BLaER1 (cell line): ENCODE measurements around the gene GRIK3.

Source experiments
- H3K27ac ChIP-seq: shearing (Covaris generic); formaldehyde crosslinking; 2 replicates; pipeline ENCODE4 v1.8.1; 2022
- H3K27me3 ChIP-seq: shearing (Covaris generic); formaldehyde crosslinking; 2 replicates; pipeline ENCODE4 v1.8.1; 2022
- H3K36me3 ChIP-seq: shearing (Covaris generic); formaldehyde crosslinking; 2 replicates; pipeline ENCODE4 v1.8.1; 2022
- H3K4me1 ChIP-seq: shearing (Covaris generic); formaldehyde crosslinking; 2 replicates; pipeline ENCODE4 v1.8.1; 2022
- H3K4me2 ChIP-seq: shearing (Covaris generic); formaldehyde crosslinking; 2 replicates; pipeline ENCODE4 v1.8.1; 2022
- H3K4me3 ChIP-seq: shearing (Covaris generic); formaldehyde crosslinking; 2 replicates; pipeline ENCODE4 v1.8.1; 2022
- H3K9ac ChIP-seq: shearing (Covaris generic); formaldehyde crosslinking; 2 replicates; pipeline ENCODE4 v1.8.1; 2022
- H3K9me3 ChIP-seq: shearing (Covaris generic); formaldehyde crosslinking; 2 replicates; pipeline ENCODE4 v1.8.1; 2022
- H4K20me1 ChIP-seq: shearing (Covaris generic); formaldehyde crosslinking; 2 replicates; pipeline ENCODE4 v1.8.1; 2022
- Cebpa-rat ChIP-seq: shearing (Covaris generic); IDR thresholded peaks from 2 replicates; pipeline ENCODE4 v1.8.1; 2022

The GRIK3 gene

DNA sequence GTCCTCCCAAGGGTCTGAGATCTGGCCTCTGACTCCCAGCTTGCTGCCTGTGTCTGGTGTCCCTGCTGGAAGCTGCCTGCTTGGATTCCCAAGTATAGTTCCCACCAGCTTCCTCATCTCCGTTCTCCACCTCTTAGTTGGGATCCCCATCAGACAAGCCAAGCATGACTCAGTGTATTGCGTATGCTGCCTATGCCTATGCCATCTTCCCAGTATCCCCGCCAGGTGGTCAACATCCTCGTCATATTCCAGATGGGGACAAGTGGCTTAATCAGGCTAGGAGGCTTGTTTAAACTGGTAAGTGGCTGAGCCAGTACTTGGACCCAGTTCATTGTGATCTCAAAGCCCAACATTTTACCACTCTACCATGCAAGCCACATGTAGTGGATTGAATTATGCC lies 204.4 kb downstream of the GRIK3 start:
- Histone ChIP-seq H3K4me3 (no peak overlapping the region), H3K4me1 (peaks cover 54% of the 10 kb centered on the region), H3K9me3 (no peaks in the 10 kb centered on the region), H3K36me3 (no peaks in the 10 kb centered on the region), H3K27ac (no peak overlapping the region), H3K4me2 (no peak overlapping the region), H3K27me3 (no peaks in the 10 kb centered on the region), H4K20me1 (no peaks in the 10 kb centered on the region), H3K9ac (no peak overlapping the region)
- TF ChIP-seq Cebpa-rat, result no peak

DNA sequence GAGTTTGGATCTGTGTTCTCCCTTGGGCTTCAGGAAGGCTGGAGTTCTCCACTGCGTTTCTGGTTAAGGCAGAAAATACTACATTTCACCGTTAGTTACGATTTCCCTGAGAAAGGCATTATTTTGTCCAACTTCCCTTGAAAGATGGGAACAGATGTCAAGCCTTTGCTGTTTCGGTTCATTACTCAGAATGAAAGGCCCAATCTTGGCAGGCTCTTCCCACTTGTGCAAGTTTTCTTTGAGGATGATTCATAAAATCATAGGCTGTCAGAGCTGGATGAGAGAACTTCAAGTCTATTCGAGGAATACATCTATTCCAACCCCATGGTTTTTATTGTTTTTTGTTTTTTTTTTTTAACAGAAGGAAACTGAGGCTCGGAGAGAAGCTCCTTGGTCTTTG lies 205.2 kb downstream of the GRIK3 start:
- H3K9me3 ChIP-seq, result no peaks in the 10 kb centered on the region
- no peak overlapping the region for H3K4me2 ChIP-seq
- H4K20me1 ChIP-seq, result no peaks in the 10 kb centered on the region
- H3K9ac ChIP-seq, result no peak overlapping the region
- no peak for TF ChIP-seq Cebpa-rat
- H3K36me3 ChIP-seq, result no peaks in the 10 kb centered on the region
- H3K27ac ChIP-seq, result no peak overlapping the region
- no peak overlapping the region for H3K4me3 ChIP-seq
- peaks cover 54% of the 10 kb centered on the region for H3K4me1 ChIP-seq
- no peaks in the 10 kb centered on the region for H3K27me3 ChIP-seq

DNA sequence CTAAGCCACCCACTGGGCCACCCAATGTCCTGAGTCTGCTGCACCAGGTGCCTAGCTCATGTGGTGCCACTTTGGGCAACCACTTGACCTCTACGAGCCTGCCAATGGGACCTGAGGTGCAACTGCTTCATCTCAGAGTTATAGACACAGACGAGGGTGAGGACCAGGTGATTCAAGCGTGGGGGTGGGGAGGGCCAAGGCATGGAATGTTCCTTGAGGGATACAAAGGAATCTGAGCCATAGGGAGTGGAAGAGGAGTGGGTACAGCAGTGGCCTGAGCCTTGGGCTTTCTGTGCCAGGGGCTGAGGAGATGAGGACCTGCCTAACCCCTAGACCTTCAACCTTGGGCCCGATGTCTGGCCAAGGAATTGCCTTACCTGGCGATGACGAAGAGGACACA lies 209.1 kb downstream of the GRIK3 start:
- no peaks in the 10 kb centered on the region for H4K20me1 ChIP-seq
- H3K9ac ChIP-seq, result no peak overlapping the region
- no peaks in the 10 kb centered on the region for H3K9me3 ChIP-seq
- no peak for TF ChIP-seq Cebpa-rat
- H3K4me2 ChIP-seq, result peak overlapping the region; percentile 57; the same call in 1 of the 2 replicates
- H3K27ac ChIP-seq, result no peak overlapping the region
- no peaks in the 10 kb centered on the region for H3K36me3 ChIP-seq
- H3K4me1 ChIP-seq, result peaks cover 31% of the 10 kb centered on the region
- no peak overlapping the region for H3K4me3 ChIP-seq
- no peaks in the 10 kb centered on the region for H3K27me3 ChIP-seq

DNA sequence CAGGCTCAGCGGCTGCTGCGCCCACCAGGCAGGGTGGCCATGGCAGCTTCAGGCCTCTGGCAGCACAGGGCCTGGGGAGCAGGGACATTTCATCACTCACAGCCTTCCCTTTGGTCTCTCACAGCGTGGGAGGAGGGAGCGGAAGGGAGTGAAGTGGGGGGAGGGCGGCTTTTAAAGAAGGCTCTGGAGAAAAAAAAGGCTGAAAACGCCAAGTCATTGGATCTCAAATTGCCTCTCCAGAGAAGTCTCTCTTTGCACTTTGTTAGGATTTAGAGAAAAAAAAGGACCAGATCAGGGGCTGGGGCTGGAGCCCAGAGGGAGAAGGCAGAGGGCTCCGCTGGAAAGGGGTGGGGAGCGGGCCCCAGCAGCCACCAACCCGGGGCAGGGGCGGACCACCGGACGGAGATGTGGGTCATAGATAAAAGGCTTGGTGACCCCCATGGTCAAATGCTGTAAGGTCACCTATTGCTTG lies 209.9 kb downstream of the GRIK3 start:
- Histone ChIP-seq H3K9ac (no peak overlapping the region), H4K20me1 (no peaks in the 10 kb centered on the region), H3K9me3 (no peaks in the 10 kb centered on the region), H3K4me3 (no peak overlapping the region), H3K4me2 (no peak overlapping the region), H3K4me1 (peaks cover 30% of the 10 kb centered on the region), H3K27ac (no peak overlapping the region), H3K27me3 (no peaks in the 10 kb centered on the region), H3K36me3 (no peaks in the 10 kb centered on the region)
- no peak for TF ChIP-seq Cebpa-rat

DNA sequence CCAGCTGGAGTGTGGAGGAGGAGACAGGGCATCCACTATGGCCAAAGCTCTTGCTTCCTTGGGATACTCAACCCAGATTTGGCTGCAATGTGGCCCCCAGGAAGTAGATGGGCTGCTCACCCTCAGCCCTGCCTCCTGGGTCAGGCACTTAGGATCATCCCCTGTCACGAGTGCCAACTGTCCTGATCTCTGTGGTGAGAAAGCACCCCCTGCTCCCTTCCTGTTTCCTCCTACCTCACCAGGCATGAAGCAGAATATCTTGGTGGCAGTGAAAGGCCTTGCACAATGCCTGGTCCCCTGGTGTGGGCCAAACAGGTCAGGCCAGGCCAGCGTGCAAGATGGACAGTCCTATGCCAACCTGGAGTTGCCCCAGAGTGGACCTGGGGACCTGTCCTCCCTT lies 211.7 kb downstream of the GRIK3 start:
- no peaks in the 10 kb centered on the region for H3K9me3 ChIP-seq
- H3K9ac ChIP-seq, result no peak overlapping the region
- H4K20me1 ChIP-seq, result no peaks in the 10 kb centered on the region
- peaks cover 30% of the 10 kb centered on the region for H3K4me1 ChIP-seq
- H3K27ac ChIP-seq, result 0 out of 2 replicates have a peak overlapping the region, but pooled peaks have one; percentile 46
- no peaks in the 10 kb centered on the region for H3K27me3 ChIP-seq
- TF ChIP-seq Cebpa-rat, result no peak
- no peaks in the 10 kb centered on the region for H3K36me3 ChIP-seq
- no peak overlapping the region for H3K4me3 ChIP-seq
- H3K4me2 ChIP-seq, result peak overlapping the region; percentile 53

DNA sequence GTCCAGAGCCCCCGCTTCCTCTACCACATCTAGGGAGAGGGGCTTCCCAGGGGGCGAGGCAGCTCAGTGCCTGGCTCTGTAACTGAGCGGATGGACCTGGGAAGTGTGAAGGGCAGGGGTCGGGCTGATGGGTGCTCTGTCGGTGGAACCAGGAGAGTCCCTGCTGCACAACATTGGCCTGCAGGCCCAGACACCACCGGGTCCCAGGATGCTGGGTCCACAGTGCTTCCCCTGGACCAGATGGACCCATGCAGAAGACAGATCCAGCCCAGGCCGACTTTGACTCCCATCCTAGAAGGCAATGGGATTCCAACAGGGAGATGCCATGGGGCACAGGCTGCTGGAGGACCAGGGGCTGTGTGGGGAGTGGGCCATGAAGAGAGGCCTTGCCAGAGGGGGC lies 212.9 kb downstream of the GRIK3 start:
- TF ChIP-seq Cebpa-rat, result no peak
- no peak overlapping the region for H3K9ac ChIP-seq

DNA sequence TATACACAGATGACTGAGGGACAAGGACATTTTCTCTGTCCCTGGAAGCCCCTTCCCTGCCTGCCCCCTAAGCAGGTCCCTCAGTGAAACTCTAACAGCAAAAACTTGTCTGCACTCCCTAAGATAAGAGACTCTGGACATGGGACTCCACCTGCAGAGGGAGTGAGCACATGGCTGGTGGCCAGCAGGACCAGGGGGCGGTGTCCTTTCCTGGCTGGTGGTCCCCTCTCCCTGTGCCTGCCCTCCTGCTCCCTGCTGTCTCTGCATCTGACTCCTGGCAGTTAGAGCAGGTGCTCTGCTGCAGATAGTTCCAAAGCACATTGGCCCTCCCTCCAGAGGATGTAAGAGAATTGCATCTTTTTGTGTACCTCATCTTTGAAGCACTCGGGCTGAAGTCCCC lies 215.5 kb downstream of the GRIK3 start:
- TF ChIP-seq Cebpa-rat, result no peak
- Histone ChIP-seq H3K9ac (no peak overlapping the region), H4K20me1 (no peaks in the 10 kb centered on the region), H3K9me3 (no peaks in the 10 kb centered on the region), H3K27me3 (no peaks in the 10 kb centered on the region), H3K27ac (no peak overlapping the region), H3K36me3 (no peaks in the 10 kb centered on the region), H3K4me3 (no peak overlapping the region), H3K4me2 (no peak overlapping the region), H3K4me1 (peaks cover 8% of the 10 kb centered on the region)

More for the DNA sequence above, 212.9 kb downstream of the GRIK3 start:
- Histone ChIP-seq H3K4me2 (no peak overlapping the region), H3K27me3 (no peaks in the 10 kb centered on the region), H3K4me3 (no peak overlapping the region), H3K9me3 (no peaks in the 10 kb centered on the region), H4K20me1 (no peaks in the 10 kb centered on the region), H3K4me1 (peaks cover 22% of the 10 kb centered on the region), H3K36me3 (no peaks in the 10 kb centered on the region), H3K27ac (no peak overlapping the region)

DNA sequence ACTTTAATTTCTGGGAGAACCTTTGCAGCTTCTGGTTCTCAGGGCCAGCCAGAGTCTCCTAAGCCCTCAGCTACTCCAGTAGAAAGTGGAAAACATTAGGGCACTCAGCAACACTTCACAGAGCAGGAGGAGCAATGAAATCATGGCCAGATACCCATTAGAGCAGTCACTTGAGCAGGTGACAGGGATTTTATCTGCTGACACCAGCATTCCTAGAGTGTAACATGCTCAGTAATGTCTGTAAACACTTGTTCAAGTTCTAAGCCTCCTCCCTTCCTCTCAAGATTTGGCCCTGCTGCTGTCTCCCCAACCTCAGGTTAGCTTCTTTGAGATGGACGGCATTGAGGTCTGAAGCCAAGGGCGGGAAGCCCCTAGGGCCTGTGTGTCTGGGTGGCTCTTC lies 218.0 kb downstream of the GRIK3 start:
- TF ChIP-seq Cebpa-rat, result no peak

DNA sequence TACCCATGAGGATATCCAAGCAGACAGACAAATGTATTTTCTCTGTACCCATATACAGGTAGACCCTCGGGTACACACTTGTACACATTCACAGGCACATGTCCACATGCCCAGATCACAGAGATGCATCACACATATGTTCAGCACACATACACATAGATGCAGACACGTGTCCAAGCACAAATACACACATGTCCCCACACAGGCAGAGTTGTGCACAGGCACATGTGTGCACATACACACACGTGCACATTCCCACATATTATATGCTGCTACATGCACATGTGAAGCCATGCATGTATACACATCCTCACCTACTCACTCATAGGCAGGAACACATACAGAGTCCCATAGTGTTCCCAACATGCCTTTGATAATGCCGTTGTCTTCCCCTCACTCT lies 219.5 kb downstream of the GRIK3 start:
- no peak for TF ChIP-seq Cebpa-rat
- Histone ChIP-seq H3K9ac (no peak overlapping the region), H3K4me1 (no peaks in the 10 kb centered on the region), H3K9me3 (no peaks in the 10 kb centered on the region), H4K20me1 (no peaks in the 10 kb centered on the region), H3K27me3 (no peaks in the 10 kb centered on the region), H3K4me3 (no peak overlapping the region), H3K27ac (no peak overlapping the region), H3K4me2 (no peak overlapping the region), H3K36me3 (no peaks in the 10 kb centered on the region)

More for the DNA sequence above, 218.0 kb downstream of the GRIK3 start:
- H3K4me3 ChIP-seq, result no peak overlapping the region
- H3K4me1 ChIP-seq, result no peaks in the 10 kb centered on the region
- no peak overlapping the region for H3K27ac ChIP-seq
- H3K27me3 ChIP-seq, result no peaks in the 10 kb centered on the region
- H3K9ac ChIP-seq, result no peak overlapping the region
- H3K36me3 ChIP-seq, result no peaks in the 10 kb centered on the region
- H3K4me2 ChIP-seq, result no peak overlapping the region
- H4K20me1 ChIP-seq, result no peaks in the 10 kb centered on the region
- no peaks in the 10 kb centered on the region for H3K9me3 ChIP-seq

DNA sequence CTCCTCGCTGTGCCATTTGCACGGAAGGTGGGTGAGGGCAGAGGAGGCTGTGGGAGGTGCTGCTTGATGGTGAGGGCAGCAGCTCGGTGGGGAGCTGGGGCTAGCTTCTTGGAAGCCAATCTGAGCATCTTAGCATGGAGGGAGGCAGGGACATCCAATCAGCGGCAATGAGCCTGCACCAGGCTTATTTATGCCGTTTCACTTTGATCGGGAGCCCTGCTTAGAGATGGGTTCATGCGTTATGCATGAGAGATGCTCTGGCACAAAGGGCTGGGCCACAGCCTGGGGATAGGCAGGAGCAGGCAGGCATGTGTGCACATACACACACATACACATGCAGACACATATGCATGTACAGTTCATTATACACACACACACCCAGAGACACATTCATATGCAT lies 220.2 kb downstream of the GRIK3 start:
- Histone ChIP-seq H3K9me3 (no peaks in the 10 kb centered on the region), H3K4me2 (no peak overlapping the region), H3K27ac (no peak overlapping the region), H3K4me3 (no peak overlapping the region), H3K9ac (no peak overlapping the region), H4K20me1 (no peaks in the 10 kb centered on the region), H3K36me3 (no peaks in the 10 kb centered on the region), H3K27me3 (no peaks in the 10 kb centered on the region), H3K4me1 (no peaks in the 10 kb centered on the region)
- TF ChIP-seq Cebpa-rat, result no peak

DNA sequence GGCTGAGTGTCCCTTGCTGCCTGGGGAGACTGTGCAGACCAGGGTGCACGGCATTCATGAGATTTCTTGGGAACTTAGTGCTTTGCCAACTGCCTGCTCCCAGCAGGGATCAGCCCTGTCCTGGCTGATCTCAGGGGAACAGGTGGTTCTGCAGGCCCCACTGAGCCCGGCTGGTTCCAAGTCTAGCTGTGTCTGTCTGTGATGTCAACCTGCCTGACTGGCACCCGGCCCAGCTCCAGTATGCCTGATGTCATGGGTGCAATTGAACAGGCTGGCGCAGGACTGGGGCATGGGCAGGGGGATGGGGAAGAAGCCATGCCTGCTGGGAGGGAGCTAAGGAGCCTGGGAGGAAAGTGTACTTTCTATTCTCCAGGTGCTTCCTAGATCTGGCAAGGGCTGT lies 227.1 kb downstream of the GRIK3 start:
- Histone ChIP-seq H3K9ac (no peak overlapping the region), H3K36me3 (no peaks in the 10 kb centered on the region), H3K4me3 (no peak overlapping the region), H3K4me1 (peaks cover 15% of the 10 kb centered on the region), H3K4me2 (peak overlapping the region; percentile 56), H3K27ac (no peak overlapping the region), H3K27me3 (no peaks in the 10 kb centered on the region), H4K20me1 (no peaks in the 10 kb centered on the region), H3K9me3 (no peaks in the 10 kb centered on the region)
- TF ChIP-seq Cebpa-rat, result no peak
